ENCODE results near the gene IGFL4.

Gene IGFL4

DNA sequence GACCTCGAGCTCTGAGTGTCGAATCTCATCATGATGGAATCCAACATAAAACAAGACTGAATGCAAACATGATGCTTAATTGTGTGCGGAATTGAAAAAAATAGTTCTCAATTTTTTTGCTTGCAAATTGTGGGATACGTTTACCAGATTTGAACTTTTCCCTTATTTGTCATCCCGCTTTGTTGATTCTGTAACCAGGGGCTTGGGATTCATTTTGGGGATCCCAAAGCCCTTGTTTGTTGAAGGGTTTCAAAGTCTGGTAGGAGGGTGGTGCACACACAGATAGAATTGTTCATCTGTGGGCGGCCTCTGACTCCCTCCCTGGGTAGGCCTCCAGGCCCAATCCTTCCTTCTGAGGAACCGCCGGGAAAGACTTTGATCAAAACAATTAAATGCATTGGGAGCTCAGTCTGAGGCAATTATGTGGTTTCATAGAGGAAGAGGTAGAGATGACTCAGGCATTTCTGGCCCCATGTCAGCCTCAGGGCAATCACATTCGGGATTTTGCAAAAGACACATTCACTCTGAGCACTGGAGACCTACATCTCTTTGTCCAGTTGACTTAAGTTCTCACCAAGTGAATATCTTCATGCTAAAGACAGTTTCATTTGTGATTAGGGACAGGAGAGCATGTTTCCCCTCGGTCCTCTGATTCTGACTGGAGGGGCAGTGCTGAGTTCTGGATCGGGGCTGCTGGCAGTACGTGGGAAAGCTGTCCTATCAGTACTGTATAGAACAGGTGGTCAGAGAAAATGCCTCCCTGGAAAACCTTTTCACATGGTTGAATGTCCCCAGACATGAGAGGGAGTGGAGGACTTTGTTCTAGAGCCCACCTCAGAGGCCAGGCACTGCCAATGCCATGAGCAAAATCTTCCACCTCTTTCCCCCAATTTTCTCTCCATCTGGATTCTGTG lies 27.8 kb upstream of the IGFL4 start:
- H3K36me3 ChIP-seq, result no peaks in the 10 kb centered on the region
- no peaks in the 10 kb centered on the region for H3K9me3 ChIP-seq
- no peak for DNase-seq
- H3K4me1 ChIP-seq, result no peaks in the 10 kb centered on the region
- H3K27me3 ChIP-seq, result peaks cover 0 to 52% of the 10 kb centered on the region in 2 donors
- TF ChIP-seq, protein P1, sequence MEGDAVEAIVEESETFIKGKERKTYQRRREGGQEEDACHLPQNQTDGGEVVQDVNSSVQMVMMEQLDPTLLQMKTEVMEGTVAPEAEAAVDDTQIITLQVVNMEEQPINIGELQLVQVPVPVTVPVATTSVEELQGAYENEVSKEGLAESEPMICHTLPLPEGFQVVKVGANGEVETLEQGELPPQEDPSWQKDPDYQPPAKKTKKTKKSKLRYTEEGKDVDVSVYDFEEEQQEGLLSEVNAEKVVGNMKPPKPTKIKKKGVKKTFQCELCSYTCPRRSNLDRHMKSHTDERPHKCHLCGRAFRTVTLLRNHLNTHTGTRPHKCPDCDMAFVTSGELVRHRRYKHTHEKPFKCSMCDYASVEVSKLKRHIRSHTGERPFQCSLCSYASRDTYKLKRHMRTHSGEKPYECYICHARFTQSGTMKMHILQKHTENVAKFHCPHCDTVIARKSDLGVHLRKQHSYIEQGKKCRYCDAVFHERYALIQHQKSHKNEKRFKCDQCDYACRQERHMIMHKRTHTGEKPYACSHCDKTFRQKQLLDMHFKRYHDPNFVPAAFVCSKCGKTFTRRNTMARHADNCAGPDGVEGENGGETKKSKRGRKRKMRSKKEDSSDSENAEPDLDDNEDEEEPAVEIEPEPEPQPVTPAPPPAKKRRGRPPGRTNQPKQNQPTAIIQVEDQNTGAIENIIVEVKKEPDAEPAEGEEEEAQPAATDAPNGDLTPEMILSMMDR (IDR thresholded peaks at IDR 0.05), result no peak
- intact Hi-C loops (cut with DNase I; ENCODE audit: low total_unique reads), result no loop called here
- H3K27ac ChIP-seq, result no peak overlapping the region
- no peak overlapping the region for H3K4me3 ChIP-seq

DNA sequence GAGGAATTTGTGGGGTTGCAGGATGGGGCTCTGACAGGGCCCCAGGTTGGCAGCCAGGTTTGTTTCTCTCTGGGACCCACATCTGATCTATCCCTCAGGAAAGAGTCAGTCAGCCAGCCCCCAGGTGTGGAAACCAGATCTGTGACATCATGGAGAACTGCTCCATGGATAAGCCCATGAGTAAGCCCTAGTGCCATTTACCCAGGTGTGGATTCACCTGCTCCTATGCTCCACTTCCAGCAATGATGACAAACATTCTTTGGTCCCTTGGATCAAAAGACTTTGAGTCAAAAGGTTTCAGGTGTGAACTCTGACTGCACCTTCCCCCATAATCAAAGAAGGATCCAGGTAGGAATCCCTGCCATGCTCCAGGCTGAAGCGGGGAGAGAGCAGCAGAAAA lies 26.9 kb upstream of the IGFL4 start:
- Histone ChIP-seq H3K27ac (no peak overlapping the region), H3K9me3 (no peaks in the 10 kb centered on the region), H3K27me3 (peaks cover 0 to 51% of the 10 kb centered on the region in 2 donors), H3K4me1 (no peaks in the 10 kb centered on the region), H3K4me3 (no peak overlapping the region), H3K36me3 (no peaks in the 10 kb centered on the region)
- intact Hi-C loops (cut with DNase I; ENCODE audit: low total_unique reads), result no loop called here
- TF ChIP-seq, protein P1 (IDR thresholded peaks at IDR 0.05), result no peak
- no peak for DNase-seq

DNA sequence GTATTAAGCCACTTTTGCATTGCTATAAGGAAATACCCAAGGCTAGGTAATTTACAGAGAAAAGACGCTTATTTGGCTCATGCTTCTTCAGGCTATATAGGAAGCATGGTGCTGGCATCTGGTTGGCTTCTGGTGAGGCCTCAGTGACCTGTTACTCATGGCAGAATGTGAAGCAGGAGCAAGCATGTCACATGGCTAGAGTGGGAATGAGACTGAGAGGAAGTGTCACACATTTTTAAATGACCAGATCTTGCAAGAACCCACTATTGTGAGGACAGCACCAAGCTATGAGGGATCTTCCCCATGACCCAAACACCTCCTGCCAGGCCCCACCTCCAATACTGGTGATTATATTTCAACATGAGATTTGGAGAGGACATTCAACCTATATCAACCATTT lies 25.7 kb upstream of the IGFL4 start:
- no peak for DNase-seq
- TF ChIP-seq, protein P1 (IDR thresholded peaks at IDR 0.05), result no peak
- Histone ChIP-seq H3K27ac (no peak overlapping the region), H3K4me1 (no peaks in the 10 kb centered on the region), H3K9me3 (no peaks in the 10 kb centered on the region), H3K27me3 (peaks cover 0 to 46% of the 10 kb centered on the region in 2 donors), H3K36me3 (no peaks in the 10 kb centered on the region), H3K4me3 (no peak overlapping the region)
- intact Hi-C loops (cut with DNase I; ENCODE audit: low total_unique reads), result no loop called here

DNA sequence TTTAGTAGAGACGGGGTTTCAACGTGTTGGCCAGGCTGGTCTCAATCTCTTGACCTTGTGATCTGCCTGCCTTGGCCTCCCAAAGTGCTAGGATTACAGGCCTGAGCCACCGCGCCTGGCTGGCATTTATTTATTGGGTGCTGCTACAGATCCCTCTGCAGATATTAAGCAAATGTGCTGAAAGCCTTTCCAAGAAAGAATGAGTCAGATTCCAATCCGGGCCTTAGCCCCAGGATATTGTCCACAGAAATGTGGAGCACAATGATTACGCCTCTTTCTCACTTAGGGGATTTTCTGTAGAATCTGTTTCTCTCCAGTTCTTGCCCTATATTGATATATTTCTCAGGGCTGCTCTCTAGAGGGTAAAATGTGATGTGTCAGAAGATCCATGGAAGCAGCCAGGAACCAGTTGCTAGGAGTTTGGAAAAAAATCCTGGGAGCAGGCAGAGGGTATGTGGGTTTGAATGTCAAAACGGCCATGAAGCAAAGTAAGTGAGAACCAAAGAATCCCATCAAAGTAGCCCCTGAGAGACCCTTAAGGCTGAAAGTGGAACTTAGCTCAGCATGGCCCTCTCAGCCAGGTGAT lies 24.8 kb upstream of the IGFL4 start:
- TF ChIP-seq, protein P1 (IDR thresholded peaks at IDR 0.05), result no peak
- Histone ChIP-seq H3K27me3 (peaks cover 0 to 40% of the 10 kb centered on the region in 2 donors), H3K4me1 (no peaks in the 10 kb centered on the region), H3K4me3 (no peak overlapping the region), H3K9me3 (no peaks in the 10 kb centered on the region), H3K27ac (no peak overlapping the region), H3K36me3 (no peaks in the 10 kb centered on the region)
- intact Hi-C loops (cut with DNase I; ENCODE audit: low total_unique reads), result no loop called here
- DNase-seq, result no peak

DNA sequence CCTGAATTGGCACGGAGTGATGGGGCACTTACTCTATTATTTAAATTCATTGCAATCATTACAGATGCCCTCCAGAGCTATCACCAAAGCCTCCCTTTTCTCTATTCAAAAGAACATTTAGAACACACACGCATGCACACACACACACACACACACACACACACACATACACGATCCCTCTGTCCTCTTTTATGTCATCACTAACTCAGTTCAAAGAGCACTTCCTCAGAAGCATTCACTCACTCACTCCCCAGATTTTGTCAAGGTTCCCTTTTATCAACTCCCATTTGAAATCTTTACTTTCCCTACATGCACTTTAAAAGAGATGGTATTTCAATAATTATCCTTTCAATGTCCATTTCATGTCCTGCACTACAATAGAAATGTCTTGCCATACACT lies 22.4 kb upstream of the IGFL4 start:
- TF ChIP-seq, protein P1 (IDR thresholded peaks at IDR 0.05), result no peak
- DNase-seq, result no peak
- intact Hi-C loops (cut with DNase I; ENCODE audit: low total_unique reads), result no loop called here
- no peak overlapping the region for H3K27ac ChIP-seq
- H3K36me3 ChIP-seq, result no peaks in the 10 kb centered on the region
- H3K4me3 ChIP-seq, result no peak overlapping the region
- no peaks in the 10 kb centered on the region for H3K4me1 ChIP-seq
- H3K9me3 ChIP-seq, result no peaks in the 10 kb centered on the region
- peaks cover 0 to 34% of the 10 kb centered on the region in 2 donors for H3K27me3 ChIP-seq

Measured in tibial artery (tissue), 4 donors.